Measurements from ENCODE around the gene PPP1R14C. TPM values are rescaled to one million over a fixed set of nuclear protein-coding genes. Genes with fewer than 3 reads are reported as not detected.

The PPP1R14C gene
- total and polyA plus RNA-seq, 7 experiments from 2014 or later: not detected

DNA sequence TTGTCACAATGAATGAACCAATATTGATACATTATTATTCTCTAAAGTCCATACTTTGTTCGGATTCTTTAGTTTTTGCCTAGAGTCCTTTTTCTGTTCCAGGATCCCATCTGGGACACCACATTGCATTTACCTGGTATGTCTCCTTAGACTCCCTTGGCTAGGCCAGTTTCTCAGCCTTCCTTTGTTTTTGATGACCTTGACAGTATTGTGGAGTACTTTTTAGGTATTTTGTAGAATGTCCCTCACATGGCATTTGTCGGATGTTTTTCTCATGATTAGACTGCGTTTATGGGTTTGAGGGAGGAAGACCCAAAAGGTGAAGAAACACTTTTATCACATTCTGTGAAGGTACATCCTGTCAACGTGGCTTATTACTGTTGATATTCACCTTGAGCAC lies 16.9 kb downstream of the PPP1R14C start:
- Mint-ChIP-seq H3K36me3 (peaks cover 0 to 4% (median 0%) of the 10 kb centered on the region in 5 donors), H3K4me1 (peaks cover 0 to 13% (median 0%) of the 10 kb centered on the region in 7 donors), H3K27ac (no peak overlapping the region), H3K9me3 (peaks cover 0 to 4% (median 0%) of the 10 kb centered on the region in 11 donors), H3K4me3 (no peak overlapping the region), H3K27me3 (peaks cover 10 to 32% (median 22%) of the 10 kb centered on the region in 5 donors)
- DNase-seq (no peak), ATAC-seq (no peak)
- POLR2A ChIA-PET: no interaction called here
- CTCF ChIA-PET: no interaction called here
- no peaks in the 10 kb centered on the region for H3K36me3 ChIP-seq (ENCODE audit: control insufficient read depth in 2 of 3, insufficient read depth in 3 of 3, low read length in 3 of 3)
- H3K9me3 ChIP-seq (ENCODE audit: control insufficient read depth in 2 of 3, low read length in 3 of 3): no peaks in the 10 kb centered on the region
- intact Hi-C loops (cut with micrococcal nuclease): no loop called here
- peaks cover 0 to 10% of the 10 kb centered on the region in 2 donors for H3K4me1 ChIP-seq (ENCODE audit: control insufficient read depth in 2 of 2, insufficient read depth in 2 of 2, low read length in 2 of 2)
- H3K4me3 ChIP-seq (ENCODE audit: low read length): no peak overlapping the region
- no peaks in the 10 kb centered on the region for H3K27me3 ChIP-seq (ENCODE audit: control insufficient read depth in 2 of 2, insufficient read depth in 2 of 2, low read length in 2 of 2)
- no peak overlapping the region for H3K27ac ChIP-seq (ENCODE audit: low read depth, low read length)

DNA sequence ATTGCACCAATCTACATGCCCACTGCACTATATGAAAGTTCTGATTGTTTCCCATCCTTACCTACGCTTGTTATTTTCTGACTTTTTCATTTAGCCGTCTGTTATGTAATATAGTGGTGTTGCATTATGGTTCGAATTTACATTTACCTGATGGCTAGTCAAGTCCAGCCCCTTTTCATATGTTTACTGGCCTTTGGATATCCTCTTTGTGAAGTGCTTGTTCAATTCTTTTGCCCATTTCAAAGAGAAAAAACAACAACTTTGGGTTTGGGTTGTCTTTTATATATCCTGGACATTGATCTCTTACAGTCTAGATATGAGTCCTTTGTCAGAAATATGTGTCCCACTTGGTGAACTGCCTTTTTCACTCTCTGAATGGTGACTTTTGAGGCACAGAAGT lies 21.1 kb downstream of the PPP1R14C start:
- no peaks in the 10 kb centered on the region for H3K9me3 ChIP-seq (ENCODE audit: control insufficient read depth in 2 of 3, low read length in 3 of 3)
- no peaks in the 10 kb centered on the region for H3K27me3 ChIP-seq (ENCODE audit: control insufficient read depth in 2 of 2, insufficient read depth in 2 of 2, low read length in 2 of 2)
- DNase-seq (no peak), ATAC-seq (no peak)
- no peak overlapping the region for H3K4me3 ChIP-seq (ENCODE audit: low read length)
- POLR2A ChIA-PET: no interaction called here
- peaks cover 0 to 4% (median 0%) of the 10 kb centered on the region in 7 donors for H3K4me1 Mint-ChIP-seq
- intact Hi-C loops (cut with micrococcal nuclease): no loop called here
- peaks cover 0 to 4% (median 0%) of the 10 kb centered on the region in 11 donors for H3K9me3 Mint-ChIP-seq
- H3K36me3 Mint-ChIP-seq: peaks cover 0 to 4% (median 0%) of the 10 kb centered on the region in 5 donors
- H3K27me3 Mint-ChIP-seq: peaks cover 7 to 36% (median 15%) of the 10 kb centered on the region in 5 donors
- H3K36me3 ChIP-seq (ENCODE audit: control insufficient read depth in 2 of 3, insufficient read depth in 3 of 3, low read length in 3 of 3): no peaks in the 10 kb centered on the region
- CTCF ChIA-PET: no interaction called here
- no peak overlapping the region for H3K27ac ChIP-seq (ENCODE audit: low read depth, low read length)
- no peak overlapping the region for H3K27ac Mint-ChIP-seq
- H3K4me3 Mint-ChIP-seq: no peak overlapping the region
- no peaks in the 10 kb centered on the region for H3K4me1 ChIP-seq (ENCODE audit: control insufficient read depth in 2 of 2, insufficient read depth in 2 of 2, low read length in 2 of 2)

DNA sequence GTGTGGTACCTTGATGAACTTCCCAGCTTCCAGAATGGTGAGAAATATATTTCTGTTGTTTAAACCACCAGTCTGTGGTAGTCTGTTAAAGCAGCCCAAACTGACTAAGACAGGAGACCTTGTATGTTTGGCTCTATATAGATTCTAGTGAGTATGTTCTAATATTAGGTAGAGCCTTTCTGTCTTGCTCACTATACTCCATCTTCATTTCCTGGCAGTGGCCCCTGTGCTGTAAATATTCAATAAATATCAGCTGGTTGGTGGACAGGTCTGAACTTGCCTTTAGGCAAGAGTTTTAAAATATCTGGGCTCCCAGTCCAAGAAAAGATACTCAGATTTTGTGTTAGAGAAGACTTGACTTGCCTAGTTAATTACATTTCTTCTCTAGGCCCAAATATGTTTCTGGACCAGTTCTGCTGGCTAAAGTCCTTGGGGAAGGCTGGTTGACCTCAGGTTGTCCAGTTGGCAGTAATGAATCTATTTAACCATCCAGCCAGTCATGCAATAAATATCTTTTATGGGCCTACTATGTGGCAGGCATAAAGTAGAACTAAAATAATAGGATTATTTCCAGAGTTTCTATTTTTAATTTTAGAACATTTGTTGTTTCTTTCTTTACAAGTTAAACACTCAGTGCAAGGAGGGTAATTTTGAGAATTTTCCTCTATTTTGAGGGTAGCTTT lies 22.3 kb downstream of the PPP1R14C start:
- no peak overlapping the region for H3K27ac ChIP-seq (ENCODE audit: low read depth, low read length)
- Mint-ChIP-seq H3K27ac (no peak overlapping the region), H3K9me3 (peaks cover 0 to 4% (median 0%) of the 10 kb centered on the region in 11 donors), H3K36me3 (peaks cover 0 to 4% (median 0%) of the 10 kb centered on the region in 5 donors), H3K27me3 (peaks cover 5 to 31% (median 18%) of the 10 kb centered on the region in 5 donors), H3K4me3 (no peak overlapping the region), H3K4me1 (peaks cover 0 to 8% (median 0%) of the 10 kb centered on the region in 7 donors)
- no peaks in the 10 kb centered on the region for H3K9me3 ChIP-seq (ENCODE audit: control insufficient read depth in 2 of 3, low read length in 3 of 3)
- H3K4me3 ChIP-seq (ENCODE audit: low read length): no peak overlapping the region
- H3K4me1 ChIP-seq (ENCODE audit: control insufficient read depth in 2 of 2, insufficient read depth in 2 of 2, low read length in 2 of 2): no peaks in the 10 kb centered on the region
- intact Hi-C loops (cut with micrococcal nuclease): no loop called here
- CTCF ChIA-PET: no interaction called here
- no peaks in the 10 kb centered on the region for H3K36me3 ChIP-seq (ENCODE audit: control insufficient read depth in 2 of 3, insufficient read depth in 3 of 3, low read length in 3 of 3)
- ATAC-seq (no peak), DNase-seq (no peak)
- no peaks in the 10 kb centered on the region for H3K27me3 ChIP-seq (ENCODE audit: control insufficient read depth in 2 of 2, insufficient read depth in 2 of 2, low read length in 2 of 2)
- POLR2A ChIA-PET: no interaction called here

DNA sequence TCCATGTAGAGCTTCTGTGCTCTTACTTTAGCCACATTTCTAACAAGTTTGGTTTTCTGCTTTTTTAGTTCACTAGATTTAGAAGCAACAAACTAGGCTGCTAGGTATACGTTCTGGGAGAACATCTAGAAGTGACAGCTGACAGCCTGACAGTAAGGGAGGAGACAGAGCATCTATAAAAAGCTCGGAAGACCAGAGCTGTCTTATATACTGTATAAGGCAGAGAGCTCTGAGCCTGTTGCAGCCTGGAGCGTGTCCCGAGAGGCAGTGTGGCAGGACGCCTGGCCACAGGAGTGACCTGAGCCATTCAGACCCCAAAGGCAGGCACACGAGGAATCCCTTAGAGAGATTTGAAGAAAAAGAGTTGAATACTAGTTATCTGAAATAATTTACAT lies 24.6 kb downstream of the PPP1R14C start:
- Histone ChIP-seq H3K4me1 (ENCODE audit: control insufficient read depth in 2 of 2, insufficient read depth in 2 of 2, low read length in 2 of 2) (no peaks in the 10 kb centered on the region), H3K36me3 (ENCODE audit: control insufficient read depth in 2 of 3, insufficient read depth in 3 of 3, low read length in 3 of 3) (no peaks in the 10 kb centered on the region), H3K4me3 (ENCODE audit: low read length) (no peak overlapping the region), H3K27ac (ENCODE audit: low read depth, low read length) (no peak overlapping the region), H3K9me3 (ENCODE audit: control insufficient read depth in 2 of 3, low read length in 3 of 3) (no peaks in the 10 kb centered on the region), H3K27me3 (ENCODE audit: control insufficient read depth in 2 of 2, insufficient read depth in 2 of 2, low read length in 2 of 2) (no peaks in the 10 kb centered on the region)
- DNase-seq (no peak), ATAC-seq (no peak)
- intact Hi-C loops (cut with micrococcal nuclease): no loop called here
- ChIA-PET POLR2A (no interaction called here), CTCF (no interaction called here)
- no peak overlapping the region for H3K27ac Mint-ChIP-seq
- peak overlapping the region in 1 of 10 donors; percentile 3 for H3K4me3 Mint-ChIP-seq
- H3K27me3 Mint-ChIP-seq: peaks cover 6 to 28% (median 20%) of the 10 kb centered on the region in 5 donors
- no peaks in the 10 kb centered on the region for H3K36me3 Mint-ChIP-seq
- H3K4me1 Mint-ChIP-seq: peaks cover 0 to 8% (median 0%) of the 10 kb centered on the region in 7 donors
- no peaks in the 10 kb centered on the region for H3K9me3 Mint-ChIP-seq

- H3K27ac ChIP-seq (ENCODE audit: low read depth, low read length): no peak overlapping the region
- intact Hi-C loops (cut with micrococcal nuclease): no loop called here
- no peaks in the 10 kb centered on the region for H3K4me1 ChIP-seq (ENCODE audit: control insufficient read depth in 2 of 2, insufficient read depth in 2 of 2, low read length in 2 of 2)
- H3K9me3 Mint-ChIP-seq: no peaks in the 10 kb centered on the region
- H3K27ac Mint-ChIP-seq: no peak overlapping the region
- H3K27me3 Mint-ChIP-seq: peaks cover 6 to 30% (median 15%) of the 10 kb centered on the region in 5 donors
- no peak for DNase-seq
- H3K27me3 ChIP-seq (ENCODE audit: control insufficient read depth in 2 of 2, insufficient read depth in 2 of 2, low read length in 2 of 2): no peaks in the 10 kb centered on the region
- H3K9me3 ChIP-seq (ENCODE audit: control insufficient read depth in 2 of 3, low read length in 3 of 3): no peaks in the 10 kb centered on the region
- ChIA-PET CTCF (no interaction called here), POLR2A (no interaction called here)
- no peaks in the 10 kb centered on the region for H3K36me3 Mint-ChIP-seq
- H3K4me1 Mint-ChIP-seq: peaks cover 0 to 8% (median 0%) of the 10 kb centered on the region in 7 donors
- no peak overlapping the region for H3K4me3 ChIP-seq (ENCODE audit: low read length)
- H3K4me3 Mint-ChIP-seq: no peak overlapping the region
- ATAC-seq: no peak
- no peaks in the 10 kb centered on the region for H3K36me3 ChIP-seq (ENCODE audit: control insufficient read depth in 2 of 3, insufficient read depth in 3 of 3, low read length in 3 of 3)
Observed at GRCh38 chr6:150169181-150169580, 26.3 kb downstream of the PPP1R14C start.

GRCh38 chr6:150169609-150170008 lies 26.8 kb downstream of the PPP1R14C start:
- peaks cover 0 to 8% (median 0%) of the 10 kb centered on the region in 7 donors for H3K4me1 Mint-ChIP-seq
- H3K27me3 Mint-ChIP-seq: peaks cover 6 to 33% (median 15%) of the 10 kb centered on the region in 5 donors
- no peaks in the 10 kb centered on the region for H3K36me3 Mint-ChIP-seq
- H3K9me3 ChIP-seq (ENCODE audit: control insufficient read depth in 2 of 3, low read length in 3 of 3): no peaks in the 10 kb centered on the region
- intact Hi-C loops (cut with micrococcal nuclease): no loop called here
- POLR2A ChIA-PET: no interaction called here
- no peaks in the 10 kb centered on the region for H3K36me3 ChIP-seq (ENCODE audit: control insufficient read depth in 2 of 3, insufficient read depth in 3 of 3, low read length in 3 of 3)
- no peaks in the 10 kb centered on the region for H3K9me3 Mint-ChIP-seq
- CTCF ChIA-PET: no interaction called here
- no peak overlapping the region for H3K27ac Mint-ChIP-seq
- H3K27ac ChIP-seq (ENCODE audit: low read depth, low read length): no peak overlapping the region
- H3K4me3 ChIP-seq (ENCODE audit: low read length): no peak overlapping the region
- ATAC-seq (no peak), DNase-seq (no peak)
- H3K27me3 ChIP-seq (ENCODE audit: control insufficient read depth in 2 of 2, insufficient read depth in 2 of 2, low read length in 2 of 2): no peaks in the 10 kb centered on the region
- no peaks in the 10 kb centered on the region for H3K4me1 ChIP-seq (ENCODE audit: control insufficient read depth in 2 of 2, insufficient read depth in 2 of 2, low read length in 2 of 2)
- H3K4me3 Mint-ChIP-seq: no peak overlapping the region

DNA sequence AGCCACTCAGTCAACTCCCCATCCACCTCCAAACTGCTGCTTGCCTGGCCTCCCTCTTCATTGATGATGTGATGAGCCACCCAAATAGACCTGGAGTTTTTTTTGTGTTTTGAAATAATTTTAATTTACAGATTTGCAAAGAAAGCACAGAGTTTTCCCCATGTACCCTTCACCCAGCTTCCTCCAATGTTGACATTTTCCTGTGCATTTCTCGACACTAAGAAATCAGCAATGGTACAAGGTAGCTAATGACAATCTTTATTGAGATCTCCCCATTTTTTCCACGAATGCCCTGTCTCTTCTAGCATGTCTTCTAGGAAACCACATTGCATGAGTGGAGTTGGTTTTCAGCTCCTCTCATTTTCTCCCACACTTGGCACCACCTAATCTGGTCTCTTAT lies 30.1 kb downstream of the PPP1R14C start:
- H3K36me3 ChIP-seq (ENCODE audit: control insufficient read depth in 2 of 3, insufficient read depth in 3 of 3, low read length in 3 of 3): no peaks in the 10 kb centered on the region
- Mint-ChIP-seq H3K27ac (no peak overlapping the region), H3K27me3 (peaks cover 5 to 48% (median 15%) of the 10 kb centered on the region in 5 donors), H3K4me3 (no peak overlapping the region), H3K4me1 (peaks cover 0 to 8% (median 0%) of the 10 kb centered on the region in 7 donors), H3K9me3 (no peaks in the 10 kb centered on the region), H3K36me3 (no peaks in the 10 kb centered on the region)
- H3K27me3 ChIP-seq (ENCODE audit: control insufficient read depth in 2 of 2, insufficient read depth in 2 of 2, low read length in 2 of 2): no peaks in the 10 kb centered on the region
- no peaks in the 10 kb centered on the region for H3K4me1 ChIP-seq (ENCODE audit: control insufficient read depth in 2 of 2, insufficient read depth in 2 of 2, low read length in 2 of 2)
- intact Hi-C loops (cut with micrococcal nuclease): no loop called here
- no peak overlapping the region for H3K27ac ChIP-seq (ENCODE audit: low read depth, low read length)
- no peaks in the 10 kb centered on the region for H3K9me3 ChIP-seq (ENCODE audit: control insufficient read depth in 2 of 3, low read length in 3 of 3)
- no peak for DNase-seq
- POLR2A ChIA-PET: interaction anchor here (0.6 kb wide), 1 partner anchor 23 kb away, joined by 8 read pairs; no protein-coding TSS in a partner anchor
- CTCF ChIA-PET: no interaction called here
- no peak overlapping the region for H3K4me3 ChIP-seq (ENCODE audit: low read length)
- no peak for ATAC-seq
